ENCODE measurements around the gene TRAF1. TPM values are rescaled to one million over a fixed set of nuclear protein-coding genes. Genes with fewer than 3 reads are reported as not detected.

TRAF1 gene
- total RNA-seq, 4 donors from 2014 or later: 5.7 to 7.8 (median 6.6) TPM

- Histone ChIP-seq H3K4me3 (replicated peaks in 1 of 3) (peak within 1 kb of the TSS; percentile 44 to 76 (median 59)), H3K4me1 (peaks cover 5 to 6% of the 10 kb centered on the region in 2 donors), H3K9me3 (no peaks in the 10 kb centered on the region), H3K27ac (peak within 1 kb of the TSS; percentile 87 to 92 (median 88)), H3K27me3 (no peaks in the 10 kb centered on the region), H3K36me3 (no peaks in the 10 kb centered on the region)
- peak in 1 of 2 donors; percentile 23 for DNase-seq
- intact Hi-C loops (cut with DNase I): loop anchor here (5.0 kb wide), 1 partner anchor 60 kb away; no protein-coding TSS in a partner anchor
- no peak for TF ChIP-seq POLR2A (IDR thresholded peaks at IDR 0.05)
- WGBS, 2 donors: 0% methylated on average over 10 to 15 of the region's 45 CpGs
These were observed 49.8 kb downstream of the TRAF1 start, which contains the start of gene PHF19 for GRCh38 chr9:120876842-120877240. TSS of gene PHF19 (minus strand) at chr9:120877188. CDS start at chr9:120874741, 2,447 bp downstream.

GRCh38 chr9:120875954-120876841 is 50.4 kb downstream of the TRAF1 start:
- Histone ChIP-seq H3K4me3 (replicated peaks in 1 of 3) (peak overlapping the region; percentile 44 to 76 (median 59)), H3K27me3 (no peaks in the 10 kb centered on the region), H3K27ac (peak overlapping the region; percentile 87 to 92 (median 88)), H3K4me1 (peaks cover 5 to 6% of the 10 kb centered on the region in 2 donors), H3K9me3 (no peaks in the 10 kb centered on the region), H3K36me3 (no peaks in the 10 kb centered on the region)
- 2 to 3% methylated on average over 38 to 40 of the region's 65 CpGs for WGBS, 2 donors
- peak; percentile 57 to 60 for DNase-seq
- intact Hi-C loops (cut with DNase I): loop anchor here (5.0 kb wide), 1 partner anchor 61 kb away; no protein-coding TSS in a partner anchor
- no peak for TF ChIP-seq POLR2A (IDR thresholded peaks at IDR 0.05)
- TF ChIP-seq, protein P1, sequence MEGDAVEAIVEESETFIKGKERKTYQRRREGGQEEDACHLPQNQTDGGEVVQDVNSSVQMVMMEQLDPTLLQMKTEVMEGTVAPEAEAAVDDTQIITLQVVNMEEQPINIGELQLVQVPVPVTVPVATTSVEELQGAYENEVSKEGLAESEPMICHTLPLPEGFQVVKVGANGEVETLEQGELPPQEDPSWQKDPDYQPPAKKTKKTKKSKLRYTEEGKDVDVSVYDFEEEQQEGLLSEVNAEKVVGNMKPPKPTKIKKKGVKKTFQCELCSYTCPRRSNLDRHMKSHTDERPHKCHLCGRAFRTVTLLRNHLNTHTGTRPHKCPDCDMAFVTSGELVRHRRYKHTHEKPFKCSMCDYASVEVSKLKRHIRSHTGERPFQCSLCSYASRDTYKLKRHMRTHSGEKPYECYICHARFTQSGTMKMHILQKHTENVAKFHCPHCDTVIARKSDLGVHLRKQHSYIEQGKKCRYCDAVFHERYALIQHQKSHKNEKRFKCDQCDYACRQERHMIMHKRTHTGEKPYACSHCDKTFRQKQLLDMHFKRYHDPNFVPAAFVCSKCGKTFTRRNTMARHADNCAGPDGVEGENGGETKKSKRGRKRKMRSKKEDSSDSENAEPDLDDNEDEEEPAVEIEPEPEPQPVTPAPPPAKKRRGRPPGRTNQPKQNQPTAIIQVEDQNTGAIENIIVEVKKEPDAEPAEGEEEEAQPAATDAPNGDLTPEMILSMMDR (IDR thresholded peaks at IDR 0.05): no peak

DNA sequence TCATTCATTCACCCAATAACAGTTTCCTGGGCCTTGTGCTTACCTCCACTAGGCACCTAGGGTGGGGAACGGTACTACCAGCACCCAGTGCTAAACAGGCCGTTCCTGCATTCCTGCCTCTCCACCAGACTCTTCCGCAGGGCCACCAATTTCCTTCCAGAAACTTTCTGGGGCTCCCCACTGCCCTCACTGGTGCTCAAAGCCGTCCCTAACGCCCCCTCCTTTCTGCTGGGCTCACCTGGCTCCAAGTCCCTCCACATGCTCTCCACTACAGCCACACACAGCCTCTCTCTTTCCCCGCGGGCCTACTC is 51.0 kb downstream of the TRAF1 start:
- no peaks in the 10 kb centered on the region for H3K36me3 ChIP-seq
- H3K4me1 ChIP-seq: peaks cover 5 to 6% of the 10 kb centered on the region in 2 donors
- H3K4me3 ChIP-seq (replicated peaks in 1 of 3): peak overlapping the region in 1 of 3 donors; percentile 59
- intact Hi-C loops (cut with DNase I): loop anchor here (5.0 kb wide), 1 partner anchor 62 kb away; no protein-coding TSS in a partner anchor
- H3K27ac ChIP-seq: peak overlapping the region; percentile 87 to 92 (median 88)
- 64 to 70% methylated on average over 7 of the region's 7 CpGs for WGBS, 2 donors
- TF ChIP-seq, protein P1 (IDR thresholded peaks at IDR 0.05): no peak
- no peak for TF ChIP-seq POLR2A (IDR thresholded peaks at IDR 0.05)
- no peaks in the 10 kb centered on the region for H3K27me3 ChIP-seq
- no peak for DNase-seq
- no peaks in the 10 kb centered on the region for H3K9me3 ChIP-seq

GRCh38 chr9:120875195-120875565 is 51.4 kb downstream of the TRAF1 start:
- 87 to 90% methylated on average over 4 of the region's 4 CpGs for WGBS, 2 donors

More at GRCh38 chr9:120875195-120875565, 51.4 kb downstream of the TRAF1 start:
- H3K9me3 ChIP-seq: no peaks in the 10 kb centered on the region
- no peaks in the 10 kb centered on the region for H3K36me3 ChIP-seq
- H3K27ac ChIP-seq: peak overlapping the region in 1 of 3 donors; percentile 92
- no peak overlapping the region for H3K4me3 ChIP-seq (replicated peaks in 1 of 3)
- peaks cover 5 to 6% of the 10 kb centered on the region in 2 donors for H3K4me1 ChIP-seq
- no peak for TF ChIP-seq POLR2A (IDR thresholded peaks at IDR 0.05)
- TF ChIP-seq, protein P1 (IDR thresholded peaks at IDR 0.05): no peak
- DNase-seq: no peak
- no peaks in the 10 kb centered on the region for H3K27me3 ChIP-seq
- intact Hi-C loops (cut with DNase I): loop anchor here (5.0 kb wide), 1 partner anchor 62 kb away; no protein-coding TSS in a partner anchor
